Adipocyte (in vitro differentiated cells): ENCODE results near the gene HNRNPLL.
A peak's percentile ranks its signal among the peaks of the same experiment; 100 is the strongest.

Source experiments
- DNase-seq: peaks from one replicate; pipeline ENCODE4 v3.0.0-alpha.2; 2015; ENCODE audit warnings: low read depth
- H3K27me3 ChIP-seq: replicated peaks from 2 replicates; pipeline ENCODE4 v1.7.0; 2013; ENCODE audit warnings: mild to moderate bottlenecking, low read length, moderate library complexity; ENCODE audit not compliant: control insufficient read depth, insufficient read depth
- H3K36me3 ChIP-seq: 2 replicates; pipeline ENCODE4 v1.7.0; 2013; ENCODE audit warnings: low read length, mild to moderate bottlenecking, moderate library complexity; ENCODE audit not compliant: control insufficient read depth, insufficient read depth, severe bottlenecking
- H3K4me1 ChIP-seq: 2 replicates; pipeline ENCODE4 v1.7.0; 2013; ENCODE audit warnings: mild to moderate bottlenecking, low read length, moderate library complexity; ENCODE audit not compliant: control insufficient read depth, insufficient read depth
- H3K4me3 ChIP-seq: 2 replicates; pipeline ENCODE4 v1.7.0; 2013; ENCODE audit warnings: mild to moderate bottlenecking, low read length, moderate library complexity
- H3K9ac ChIP-seq: 2 replicates; pipeline ENCODE4 v1.7.0; 2013; ENCODE audit warnings: mild to moderate bottlenecking, low read length, moderate library complexity
- H3K9me3 ChIP-seq: 2 replicates; pipeline ENCODE4 v1.7.0; 2013; ENCODE audit warnings: mild to moderate bottlenecking, low read length, moderate library complexity; ENCODE audit not compliant: control insufficient read depth

The HNRNPLL gene

GRCh38 chr2:38565333-38565732 is 37.4 kb downstream of the HNRNPLL start:
- Histone ChIP-seq H3K4me1 (peaks cover 7% of the 10 kb centered on the region), H3K9me3 (no peaks in the 10 kb centered on the region), H3K36me3 (peaks cover 65% of the 10 kb centered on the region), H3K4me3 (no peak overlapping the region), H3K27me3 (no peaks in the 10 kb centered on the region), H3K9ac (no peak overlapping the region)
- no peak for DNase-seq

GRCh38 chr2:38561691-38562090 is 41.0 kb downstream of the HNRNPLL start:
- H3K9me3 ChIP-seq, result no peaks in the 10 kb centered on the region
- H3K9ac ChIP-seq, result no peak overlapping the region
- no peak overlapping the region for H3K4me3 ChIP-seq
- no peaks in the 10 kb centered on the region for H3K27me3 ChIP-seq
- DNase-seq, result no peak
- peaks cover 34% of the 10 kb centered on the region for H3K36me3 ChIP-seq
- H3K4me1 ChIP-seq, result no peaks in the 10 kb centered on the region

GRCh38 chr2:38560092-38560491 is 42.6 kb downstream of the HNRNPLL start:
- Histone ChIP-seq H3K4me1 (no peaks in the 10 kb centered on the region), H3K36me3 (peaks cover 25% of the 10 kb centered on the region)
- no peak for DNase-seq

GRCh38 chr2:38557981-38558380 is 44.7 kb downstream of the HNRNPLL start:
- Histone ChIP-seq H3K36me3 (peaks cover 14% of the 10 kb centered on the region), H3K27me3 (no peaks in the 10 kb centered on the region), H3K4me1 (no peaks in the 10 kb centered on the region)

More at GRCh38 chr2:38560092-38560491, 42.6 kb downstream of the HNRNPLL start:
- no peaks in the 10 kb centered on the region for H3K9me3 ChIP-seq
- no peak overlapping the region for H3K9ac ChIP-seq
- no peak overlapping the region for H3K4me3 ChIP-seq
- no peaks in the 10 kb centered on the region for H3K27me3 ChIP-seq

GRCh38 chr2:38557217-38557616 is 45.5 kb downstream of the HNRNPLL start:
- Histone ChIP-seq H3K36me3 (peaks cover 17% of the 10 kb centered on the region), H3K9me3 (no peaks in the 10 kb centered on the region), H3K4me1 (no peaks in the 10 kb centered on the region), H3K9ac (no peak overlapping the region), H3K27me3 (no peaks in the 10 kb centered on the region), H3K4me3 (no peak overlapping the region)
- DNase-seq, result no peak

More at GRCh38 chr2:38557981-38558380, 44.7 kb downstream of the HNRNPLL start:
- no peak for DNase-seq
- Histone ChIP-seq H3K9ac (no peak overlapping the region), H3K4me3 (no peak overlapping the region), H3K9me3 (no peaks in the 10 kb centered on the region)

GRCh38 chr2:38556006-38556801 is 46.5 kb downstream of the HNRNPLL start:
- Histone ChIP-seq H3K9ac (no peak overlapping the region), H3K36me3 (peaks cover 15% of the 10 kb centered on the region)
- no peak for DNase-seq

GRCh38 chr2:38554973-38555595 is 47.6 kb downstream of the HNRNPLL start:
- Histone ChIP-seq H3K27me3 (no peaks in the 10 kb centered on the region), H3K36me3 (peaks cover 6% of the 10 kb centered on the region), H3K4me1 (no peaks in the 10 kb centered on the region), H3K9ac (no peak overlapping the region), H3K9me3 (no peaks in the 10 kb centered on the region), H3K4me3 (no peak overlapping the region)
- peak; percentile 46 for DNase-seq

More at GRCh38 chr2:38556006-38556801, 46.5 kb downstream of the HNRNPLL start:
- no peaks in the 10 kb centered on the region for H3K9me3 ChIP-seq
- no peaks in the 10 kb centered on the region for H3K27me3 ChIP-seq
- no peaks in the 10 kb centered on the region for H3K4me1 ChIP-seq
- no peak overlapping the region for H3K4me3 ChIP-seq

- peaks cover 11% of the 10 kb centered on the region for H3K36me3 ChIP-seq
- no peak overlapping the region for H3K9ac ChIP-seq
- no peak for DNase-seq
- H3K9me3 ChIP-seq, result no peaks in the 10 kb centered on the region
- H3K4me3 ChIP-seq, result no peak overlapping the region
- H3K27me3 ChIP-seq, result no peaks in the 10 kb centered on the region
- no peaks in the 10 kb centered on the region for H3K4me1 ChIP-seq
These were observed 49.2 kb downstream of the HNRNPLL start for GRCh38 chr2:38553554-38553953.

GRCh38 chr2:38552259-38552658 is 50.5 kb downstream of the HNRNPLL start:
- Histone ChIP-seq H3K9ac (no peak overlapping the region), H3K4me1 (no peaks in the 10 kb centered on the region), H3K27me3 (no peaks in the 10 kb centered on the region), H3K4me3 (no peak overlapping the region), H3K9me3 (no peaks in the 10 kb centered on the region), H3K36me3 (peaks cover 11% of the 10 kb centered on the region)
- no peak for DNase-seq

- H3K9ac ChIP-seq, result no peak overlapping the region
- H3K4me1 ChIP-seq, result no peaks in the 10 kb centered on the region
- H3K27me3 ChIP-seq, result no peaks in the 10 kb centered on the region
- DNase-seq, result no peak
- peaks cover 11% of the 10 kb centered on the region for H3K36me3 ChIP-seq
- H3K4me3 ChIP-seq, result no peak overlapping the region
- H3K9me3 ChIP-seq, result no peaks in the 10 kb centered on the region
These were observed 51.0 kb downstream of the HNRNPLL start for GRCh38 chr2:38551746-38552145.

GRCh38 chr2:38551171-38551570 is 51.6 kb downstream of the HNRNPLL start:
- no peaks in the 10 kb centered on the region for H3K4me1 ChIP-seq
- no peak overlapping the region for H3K4me3 ChIP-seq
- H3K9me3 ChIP-seq, result no peaks in the 10 kb centered on the region
- no peak overlapping the region for H3K9ac ChIP-seq
- H3K36me3 ChIP-seq, result peaks cover 11% of the 10 kb centered on the region
- no peak for DNase-seq
- no peaks in the 10 kb centered on the region for H3K27me3 ChIP-seq
